ENCODE data around the gene ZNF319. TPM values are rescaled to one million over a fixed set of nuclear protein-coding genes. Genes with fewer than 3 reads are reported as not detected.

The ZNF319 gene
- total and polyA plus RNA-seq, 2 of the 8 experiments (the other 6 are each of a cell fraction or from before 2014, with no cell fraction given) = 3.3 to 5.5 TPM

- peak; percentile 83 for TF ChIP-seq E2F6 (IDR thresholded peaks at IDR 0.05)
- TF ChIP-seq ASH2L (IDR thresholded peaks at IDR 0.05; ENCODE audit: low read length) = peak; percentile 49
- no peak for TF ChIP-seq NRF1 (IDR thresholded peaks at IDR 0.05; ENCODE audit: low read depth, low read length)
- TF ChIP-seq TAF7 (optimal IDR thresholded peaks at IDR 0.05; ENCODE audit: borderline replicate concordance, low read depth, low read length) = no peak
- no peak for TF ChIP-seq KDM1A (IDR thresholded peaks at IDR 0.05; ENCODE audit: borderline replicate concordance, low read length)
- 0 out of 2 replicates have a peak, but pooled peaks have one; percentile 22 for TF ChIP-seq TAF1 (IDR thresholded peaks at IDR 0.05; ENCODE audit: low read depth, low read length)
These were observed 24.2 kb upstream of the ZNF319 start (continued) for GRCh38 chr16:58024486-58025350.
